ENCODE measurements around the gene MTCL1.

GRCh38 chr18:8767340-8767739 is 62.0 kb downstream of the MTCL1 start:
- TF ChIP-seq, protein P1, sequence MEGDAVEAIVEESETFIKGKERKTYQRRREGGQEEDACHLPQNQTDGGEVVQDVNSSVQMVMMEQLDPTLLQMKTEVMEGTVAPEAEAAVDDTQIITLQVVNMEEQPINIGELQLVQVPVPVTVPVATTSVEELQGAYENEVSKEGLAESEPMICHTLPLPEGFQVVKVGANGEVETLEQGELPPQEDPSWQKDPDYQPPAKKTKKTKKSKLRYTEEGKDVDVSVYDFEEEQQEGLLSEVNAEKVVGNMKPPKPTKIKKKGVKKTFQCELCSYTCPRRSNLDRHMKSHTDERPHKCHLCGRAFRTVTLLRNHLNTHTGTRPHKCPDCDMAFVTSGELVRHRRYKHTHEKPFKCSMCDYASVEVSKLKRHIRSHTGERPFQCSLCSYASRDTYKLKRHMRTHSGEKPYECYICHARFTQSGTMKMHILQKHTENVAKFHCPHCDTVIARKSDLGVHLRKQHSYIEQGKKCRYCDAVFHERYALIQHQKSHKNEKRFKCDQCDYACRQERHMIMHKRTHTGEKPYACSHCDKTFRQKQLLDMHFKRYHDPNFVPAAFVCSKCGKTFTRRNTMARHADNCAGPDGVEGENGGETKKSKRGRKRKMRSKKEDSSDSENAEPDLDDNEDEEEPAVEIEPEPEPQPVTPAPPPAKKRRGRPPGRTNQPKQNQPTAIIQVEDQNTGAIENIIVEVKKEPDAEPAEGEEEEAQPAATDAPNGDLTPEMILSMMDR (IDR thresholded peaks at IDR 0.05) = no peak
- TF ChIP-seq POLR2A (IDR thresholded peaks at IDR 0.05) = no peak

All from adrenal gland (tissue), 5 donors.